ENCODE results near the gene EMC1. TPM values are rescaled to one million over a fixed set of nuclear protein-coding genes. Genes with fewer than 3 reads are reported as not detected.
"Not testable (repeated sequence)": the region's sequence is repeated elsewhere in the genome, so short reads cannot be mapped to it uniquely, and the experiment has no call there.

Gene EMC1
- total RNA-seq, 4 donors from 2014 or later: 21.8 to 39.8 (median 30.6) TPM

DNA sequence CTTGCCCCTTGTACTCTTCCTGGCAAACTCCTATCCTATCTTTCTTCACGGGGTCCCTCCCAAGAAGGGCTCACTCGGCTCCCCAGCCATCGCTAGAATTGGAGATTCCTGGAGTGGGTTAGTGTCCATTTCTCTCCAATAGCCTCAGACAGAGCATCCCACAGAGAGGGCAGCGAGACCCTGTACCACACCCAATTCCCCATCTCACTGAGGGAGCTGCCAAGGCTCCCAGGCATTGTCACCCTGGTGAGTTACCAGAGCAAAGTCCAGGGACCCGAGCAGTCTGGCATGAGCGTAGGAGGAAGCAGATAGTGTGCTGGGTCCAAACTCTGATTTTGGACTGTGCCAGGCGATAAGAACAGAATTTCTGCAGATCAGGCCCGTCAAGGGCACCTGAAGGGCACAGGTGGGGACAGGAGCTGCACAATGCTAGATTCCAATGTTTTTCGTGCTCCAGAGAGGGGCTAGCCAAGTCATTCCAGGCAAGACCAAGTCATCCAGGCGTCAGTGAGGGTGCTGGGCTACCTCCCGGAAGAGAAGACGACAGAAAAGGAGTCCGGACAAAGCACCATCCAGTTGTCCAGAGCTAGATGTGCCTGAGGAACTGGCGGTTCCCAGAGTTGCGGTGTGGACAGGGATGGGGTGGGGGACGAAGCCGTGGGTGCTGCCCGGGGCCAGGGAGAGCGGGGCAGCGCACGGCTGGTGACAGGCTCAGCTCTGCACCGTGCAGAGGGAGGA is 22.0 kb upstream of the EMC1 start:
- Histone ChIP-seq H3K27ac (no peak overlapping the region), H3K4me3 (no peak overlapping the region), H3K27me3 (peaks cover 14% of the 10 kb centered on the region), H3K36me3 (no peaks in the 10 kb centered on the region), H3K4me1 (peaks cover 0 to 9% (median 0%) of the 10 kb centered on the region in 3 donors), H3K9me3 (peaks cover 0 to 11% (median 0%) of the 10 kb centered on the region in 3 donors)
- TF ChIP-seq EP300 (IDR thresholded peaks at IDR 0.05) (no peak), POLR2A (IDR thresholded peaks at IDR 0.05) (no peak), POLR2AphosphoS5 (IDR thresholded peaks at IDR 0.05) (no peak)
- TF ChIP-seq, protein P1, sequence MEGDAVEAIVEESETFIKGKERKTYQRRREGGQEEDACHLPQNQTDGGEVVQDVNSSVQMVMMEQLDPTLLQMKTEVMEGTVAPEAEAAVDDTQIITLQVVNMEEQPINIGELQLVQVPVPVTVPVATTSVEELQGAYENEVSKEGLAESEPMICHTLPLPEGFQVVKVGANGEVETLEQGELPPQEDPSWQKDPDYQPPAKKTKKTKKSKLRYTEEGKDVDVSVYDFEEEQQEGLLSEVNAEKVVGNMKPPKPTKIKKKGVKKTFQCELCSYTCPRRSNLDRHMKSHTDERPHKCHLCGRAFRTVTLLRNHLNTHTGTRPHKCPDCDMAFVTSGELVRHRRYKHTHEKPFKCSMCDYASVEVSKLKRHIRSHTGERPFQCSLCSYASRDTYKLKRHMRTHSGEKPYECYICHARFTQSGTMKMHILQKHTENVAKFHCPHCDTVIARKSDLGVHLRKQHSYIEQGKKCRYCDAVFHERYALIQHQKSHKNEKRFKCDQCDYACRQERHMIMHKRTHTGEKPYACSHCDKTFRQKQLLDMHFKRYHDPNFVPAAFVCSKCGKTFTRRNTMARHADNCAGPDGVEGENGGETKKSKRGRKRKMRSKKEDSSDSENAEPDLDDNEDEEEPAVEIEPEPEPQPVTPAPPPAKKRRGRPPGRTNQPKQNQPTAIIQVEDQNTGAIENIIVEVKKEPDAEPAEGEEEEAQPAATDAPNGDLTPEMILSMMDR (IDR thresholded peaks at IDR 0.05): no peak
- 98% methylated on average over 5 of the region's 22 CpGs; no CpG with 5 or more reads in 1 of the 2 donors for WGBS, 2 donors (ENCODE audit: low coverage in 1 of 2)
- peak; percentile 16 for ATAC-seq

GRCh38 chr1:19272064-19272463 is 20.7 kb upstream of the EMC1 start:
- Histone ChIP-seq H3K4me1 (peaks cover 0 to 9% (median 0%) of the 10 kb centered on the region in 3 donors), H3K27ac (no peak overlapping the region), H3K27me3 (peaks cover 14% of the 10 kb centered on the region), H3K4me3 (no peak overlapping the region), H3K36me3 (no peaks in the 10 kb centered on the region), H3K9me3 (peaks cover 0 to 4% (median 0%) of the 10 kb centered on the region in 3 donors)
- TF ChIP-seq EP300 (IDR thresholded peaks at IDR 0.05) (no peak), POLR2AphosphoS5 (IDR thresholded peaks at IDR 0.05) (no peak), POLR2A (IDR thresholded peaks at IDR 0.05) (no peak)
- TF ChIP-seq, protein P1 (IDR thresholded peaks at IDR 0.05): no peak
- ATAC-seq: no peak

- H3K27me3 ChIP-seq: peaks cover 14% of the 10 kb centered on the region
- ATAC-seq: not testable (repeated sequence)
- WGBS, 2 donors (ENCODE audit: low coverage in 1 of 2): no CpG with 5 or more reads among the region's 6 CpGs
These were observed 19.0 kb upstream of the EMC1 start for GRCh38 chr1:19270343-19270730.

DNA sequence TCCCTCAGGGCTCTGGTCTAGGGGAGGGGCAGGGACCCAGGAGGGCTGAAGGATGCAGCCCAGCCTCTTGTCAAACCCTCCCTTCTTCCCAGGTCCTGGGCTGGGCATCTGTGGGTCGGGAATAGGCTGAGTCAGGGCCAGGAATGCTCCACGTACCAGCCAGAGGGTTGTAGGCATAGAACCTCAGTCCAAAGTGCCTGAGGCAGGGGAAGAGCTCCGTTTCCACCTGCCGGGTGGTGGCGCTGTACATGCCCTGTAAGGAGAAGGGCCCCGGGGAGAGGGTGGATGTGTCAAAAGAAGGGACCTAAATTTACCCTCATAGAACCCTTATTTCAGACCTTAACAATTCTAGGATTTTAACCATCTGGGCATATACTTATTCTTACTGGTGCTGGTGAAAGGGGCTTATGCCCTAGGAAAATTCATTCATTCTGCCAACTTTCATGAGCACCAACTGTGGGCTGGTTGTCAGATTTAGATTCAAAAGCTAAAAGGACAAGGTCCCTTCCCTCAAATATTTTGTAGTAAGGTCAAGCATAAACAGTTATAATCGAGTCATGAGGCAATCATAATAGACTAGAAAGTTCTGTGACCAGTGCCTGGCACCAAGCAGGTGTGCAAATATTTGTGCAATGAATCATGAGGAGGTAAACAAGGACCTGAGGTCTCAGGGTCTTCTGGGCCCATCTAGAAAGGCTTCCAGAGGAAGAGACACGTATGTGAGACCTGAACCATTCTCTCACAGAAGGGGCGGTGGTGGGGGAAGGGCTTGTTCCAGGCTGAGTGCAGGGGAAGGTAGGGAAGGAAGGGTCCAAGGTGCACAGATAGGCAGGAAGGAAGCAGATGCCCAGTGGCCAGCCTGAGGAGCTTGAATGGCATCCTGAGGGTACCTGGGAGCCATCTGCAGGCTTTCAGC is 18.4 kb upstream of the EMC1 start:
- not testable (repeated sequence) for ATAC-seq, H3K9me3 ChIP-seq, H3K36me3 ChIP-seq, H3K4me3 ChIP-seq, H3K27ac ChIP-seq, H3K4me1 ChIP-seq
- peaks cover 14% of the 10 kb centered on the region for H3K27me3 ChIP-seq
- 62 to 100% methylated on average over 2 of the region's 9 CpGs for WGBS, 2 donors (ENCODE audit: low coverage in 1 of 2)

More at GRCh38 chr1:19270343-19270730, 19.0 kb upstream of the EMC1 start:
- H3K4me1 ChIP-seq, H3K36me3 ChIP-seq, H3K9me3 ChIP-seq, H3K27ac ChIP-seq, H3K4me3 ChIP-seq: not testable (repeated sequence)

GRCh38 chr1:19268445-19268844 is 17.1 kb upstream of the EMC1 start:
- WGBS, 2 donors (ENCODE audit: low coverage in 1 of 2): 78 to 80% methylated on average over 6 to 10 of the region's 11 CpGs

More at GRCh38 chr1:19268445-19268844, 17.1 kb upstream of the EMC1 start:
- peaks cover 3% of the 10 kb centered on the region for H3K27me3 ChIP-seq
- no peaks in the 10 kb centered on the region for H3K36me3 ChIP-seq
- TF ChIP-seq EP300 (IDR thresholded peaks at IDR 0.05) (no peak), POLR2A (IDR thresholded peaks at IDR 0.05) (no peak), POLR2AphosphoS5 (IDR thresholded peaks at IDR 0.05) (no peak)
- TF ChIP-seq, protein P1 (IDR thresholded peaks at IDR 0.05): no peak
- H3K4me3 ChIP-seq: no peak overlapping the region
- no peaks in the 10 kb centered on the region for H3K9me3 ChIP-seq
- H3K4me1 ChIP-seq: no peaks in the 10 kb centered on the region
- no peak for ATAC-seq
- no peak overlapping the region for H3K27ac ChIP-seq

Measured in gastroesophageal sphincter (tissue), 4 donors.